AG20443 (cell line): ENCODE results near the gene EFNA3.

ENCODE experiments used
- DNase-seq: peaks from one replicate; pipeline ENCODE4 v3.0.0; 2012; ENCODE audit warnings: low spot score, mixed read lengths

Gene EFNA3

GRCh38 chr1:155078469-155079209, at the start of gene EFNA3:
TSS of gene EFNA3 (plus strand) at chr1:155078837. CDS start at chr1:155078942, 105 bp downstream.
- peak; percentile 94 for DNase-seq

- no peak for DNase-seq
These were observed 49.0 kb upstream of the EFNA3 start for GRCh38 chr1:155029513-155030242.

- DNase-seq = no peak
These were observed 48.3 kb upstream of the EFNA3 start for GRCh38 chr1:155030243-155030795.

GRCh38 chr1:155030899-155031298, 47.7 kb upstream of the EFNA3 start:
- DNase-seq = no peak

- no peak for DNase-seq
These were observed 45.8 kb upstream of the EFNA3 start for GRCh38 chr1:155032886-155033285.

- no peak for DNase-seq
These were observed 45.1 kb upstream of the EFNA3 start, which contains the start of the genes DCST1 and DCST2 for GRCh38 chr1:155033524-155033923. TSS of gene DCST1 (plus strand) at chr1:155033824. CDS start at chr1:155034037, 213 bp downstream. TSS of gene DCST2 (minus strand) at chr1:155033781. CDS start at chr1:155033701, 80 bp downstream.

- DNase-seq = no peak
These were observed 44.1 kb upstream of the EFNA3 start for GRCh38 chr1:155034318-155035208.

GRCh38 chr1:155035936-155036335, 42.7 kb upstream of the EFNA3 start:
- no peak for DNase-seq

- no peak for DNase-seq
These were observed 41.6 kb upstream of the EFNA3 start for GRCh38 chr1:155037043-155037442.

GRCh38 chr1:155037851-155038441, 40.7 kb upstream of the EFNA3 start:
- DNase-seq = no peak

GRCh38 chr1:155038602-155039307, 39.9 kb upstream of the EFNA3 start:
- peak; percentile 46 for DNase-seq

GRCh38 chr1:155039308-155039669, 39.3 kb upstream of the EFNA3 start:
- no peak for DNase-seq

- DNase-seq = no peak
These were observed 38.1 kb upstream of the EFNA3 start for GRCh38 chr1:155040358-155041093.

- DNase-seq = no peak
These were observed 35.8 kb upstream of the EFNA3 start for GRCh38 chr1:155042789-155043188.

- DNase-seq = no peak
These were observed 35.3 kb upstream of the EFNA3 start for GRCh38 chr1:155043301-155043702.

GRCh38 chr1:155043793-155044192, 34.8 kb upstream of the EFNA3 start:
- DNase-seq = no peak

GRCh38 chr1:155044365-155044764, 34.3 kb upstream of the EFNA3 start:
- no peak for DNase-seq

- DNase-seq = peak; percentile 94
These were observed 33.6 kb upstream of the EFNA3 start for GRCh38 chr1:155044812-155045657.
